ENCODE results near the gene LEKR1.

The LEKR1 gene

GRCh38 chr3:156918746-156919145 lies 92.6 kb downstream of the LEKR1 start:
- H3K27me3 ChIP-seq (ENCODE audit: insufficient read depth, poor library complexity, severe bottlenecking) = no peaks in the 10 kb centered on the region
- TF ChIP-seq, protein P1, sequence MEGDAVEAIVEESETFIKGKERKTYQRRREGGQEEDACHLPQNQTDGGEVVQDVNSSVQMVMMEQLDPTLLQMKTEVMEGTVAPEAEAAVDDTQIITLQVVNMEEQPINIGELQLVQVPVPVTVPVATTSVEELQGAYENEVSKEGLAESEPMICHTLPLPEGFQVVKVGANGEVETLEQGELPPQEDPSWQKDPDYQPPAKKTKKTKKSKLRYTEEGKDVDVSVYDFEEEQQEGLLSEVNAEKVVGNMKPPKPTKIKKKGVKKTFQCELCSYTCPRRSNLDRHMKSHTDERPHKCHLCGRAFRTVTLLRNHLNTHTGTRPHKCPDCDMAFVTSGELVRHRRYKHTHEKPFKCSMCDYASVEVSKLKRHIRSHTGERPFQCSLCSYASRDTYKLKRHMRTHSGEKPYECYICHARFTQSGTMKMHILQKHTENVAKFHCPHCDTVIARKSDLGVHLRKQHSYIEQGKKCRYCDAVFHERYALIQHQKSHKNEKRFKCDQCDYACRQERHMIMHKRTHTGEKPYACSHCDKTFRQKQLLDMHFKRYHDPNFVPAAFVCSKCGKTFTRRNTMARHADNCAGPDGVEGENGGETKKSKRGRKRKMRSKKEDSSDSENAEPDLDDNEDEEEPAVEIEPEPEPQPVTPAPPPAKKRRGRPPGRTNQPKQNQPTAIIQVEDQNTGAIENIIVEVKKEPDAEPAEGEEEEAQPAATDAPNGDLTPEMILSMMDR (IDR thresholded peaks at IDR 0.05; ENCODE audit: poor library complexity, severe bottlenecking) = no peak
- ATAC-seq (ENCODE audit: low read depth) = no peak
- no peak overlapping the region for H3K27ac ChIP-seq (ENCODE audit: poor library complexity, severe bottlenecking)
- no peak for DNase-seq (ENCODE audit: low spot score)
- no peaks in the 10 kb centered on the region for H3K36me3 ChIP-seq (ENCODE audit: low read depth)
- no peaks in the 10 kb centered on the region for H3K4me1 ChIP-seq (ENCODE audit: insufficient read depth, poor library complexity, severe bottlenecking)
- H3K9me3 ChIP-seq (ENCODE audit: severe bottlenecking) = no peaks in the 10 kb centered on the region
- H3K4me3 ChIP-seq (ENCODE audit: severe bottlenecking) = no peak overlapping the region

- ATAC-seq (ENCODE audit: low read depth) (no peak), DNase-seq (ENCODE audit: low spot score) (no peak)
- Histone ChIP-seq H3K36me3 (ENCODE audit: low read depth) (no peaks in the 10 kb centered on the region), H3K27me3 (ENCODE audit: insufficient read depth, poor library complexity, severe bottlenecking) (no peaks in the 10 kb centered on the region), H3K4me1 (ENCODE audit: insufficient read depth, poor library complexity, severe bottlenecking) (no peaks in the 10 kb centered on the region), H3K4me3 (ENCODE audit: severe bottlenecking) (no peak overlapping the region), H3K27ac (ENCODE audit: poor library complexity, severe bottlenecking) (no peak overlapping the region), H3K9me3 (ENCODE audit: severe bottlenecking) (no peaks in the 10 kb centered on the region)
- TF ChIP-seq, protein P1 (IDR thresholded peaks at IDR 0.05; ENCODE audit: poor library complexity, severe bottlenecking) = no peak
Observed at GRCh38 chr3:156919818-156920217, 93.7 kb downstream of the LEKR1 start.

DNA sequence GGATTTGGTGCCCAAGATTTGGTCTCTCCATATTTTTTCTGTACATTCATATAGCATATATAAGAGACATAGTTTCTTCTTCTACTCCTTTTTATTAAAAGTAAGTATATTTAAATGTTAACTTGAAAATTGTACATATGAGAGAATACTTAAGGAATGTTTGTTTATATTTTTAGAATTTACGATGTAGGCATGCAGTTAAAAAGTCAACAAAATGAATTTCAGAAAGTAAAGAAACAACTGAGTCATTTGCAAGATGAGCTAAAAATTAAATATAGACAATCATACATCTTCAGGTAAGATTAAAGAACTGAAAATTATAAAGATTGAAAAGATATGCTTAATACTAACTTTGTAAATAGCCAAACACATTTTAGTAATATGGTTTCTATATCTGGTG lies 94.2 kb downstream of the LEKR1 start:
- DNase-seq (ENCODE audit: low spot score) (no peak), ATAC-seq (ENCODE audit: low read depth) (no peak)
- Histone ChIP-seq H3K27ac (ENCODE audit: poor library complexity, severe bottlenecking) (no peak overlapping the region), H3K27me3 (ENCODE audit: insufficient read depth, poor library complexity, severe bottlenecking) (no peaks in the 10 kb centered on the region), H3K4me1 (ENCODE audit: insufficient read depth, poor library complexity, severe bottlenecking) (no peaks in the 10 kb centered on the region), H3K9me3 (ENCODE audit: severe bottlenecking) (no peaks in the 10 kb centered on the region), H3K36me3 (ENCODE audit: low read depth) (no peaks in the 10 kb centered on the region), H3K4me3 (ENCODE audit: severe bottlenecking) (no peak overlapping the region)
- TF ChIP-seq, protein P1 (IDR thresholded peaks at IDR 0.05; ENCODE audit: poor library complexity, severe bottlenecking) = no peak

DNA sequence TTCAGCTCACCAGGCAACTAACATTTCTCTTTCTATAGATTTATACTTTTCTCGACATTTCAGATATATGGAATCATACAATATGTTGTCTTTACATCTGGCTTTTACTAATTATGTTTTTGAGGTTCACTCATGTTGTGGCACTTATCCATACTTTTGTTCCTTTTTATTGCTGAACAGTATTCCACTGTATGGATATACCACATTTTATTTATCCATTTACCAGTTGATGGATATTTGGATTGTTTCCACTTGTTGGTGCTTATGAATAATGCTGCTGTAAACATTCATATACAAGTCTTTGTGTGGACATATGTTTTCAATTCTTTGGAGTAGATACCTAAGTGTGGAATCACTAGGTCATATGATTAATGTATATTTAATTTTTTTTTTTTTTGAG lies 97.2 kb downstream of the LEKR1 start:
- Histone ChIP-seq H3K9me3 (ENCODE audit: severe bottlenecking) (no peaks in the 10 kb centered on the region), H3K27ac (ENCODE audit: poor library complexity, severe bottlenecking) (no peak overlapping the region), H3K4me1 (ENCODE audit: insufficient read depth, poor library complexity, severe bottlenecking) (peaks cover 2% of the 10 kb centered on the region), H3K27me3 (ENCODE audit: insufficient read depth, poor library complexity, severe bottlenecking) (no peaks in the 10 kb centered on the region), H3K4me3 (ENCODE audit: severe bottlenecking) (no peak overlapping the region), H3K36me3 (ENCODE audit: low read depth) (no peaks in the 10 kb centered on the region)
- no peak for ATAC-seq (ENCODE audit: low read depth)
- DNase-seq (ENCODE audit: low spot score) = no peak
- TF ChIP-seq, protein P1 (IDR thresholded peaks at IDR 0.05; ENCODE audit: poor library complexity, severe bottlenecking) = no peak

- Histone ChIP-seq H3K4me3 (ENCODE audit: severe bottlenecking) (no peak overlapping the region), H3K27ac (ENCODE audit: poor library complexity, severe bottlenecking) (no peak overlapping the region), H3K27me3 (ENCODE audit: insufficient read depth, poor library complexity, severe bottlenecking) (no peaks in the 10 kb centered on the region), H3K36me3 (ENCODE audit: low read depth) (no peaks in the 10 kb centered on the region), H3K9me3 (ENCODE audit: severe bottlenecking) (no peaks in the 10 kb centered on the region), H3K4me1 (ENCODE audit: insufficient read depth, poor library complexity, severe bottlenecking) (no peaks in the 10 kb centered on the region)
- no peak for DNase-seq (ENCODE audit: low spot score)
- TF ChIP-seq, protein P1 (IDR thresholded peaks at IDR 0.05; ENCODE audit: poor library complexity, severe bottlenecking) = no peak
- no peak for ATAC-seq (ENCODE audit: low read depth)
Observed at GRCh38 chr3:156938724-156939123, 112.6 kb downstream of the LEKR1 start.

Measured in RWPE2 (cell line).